Activated B cell treated with CpG ODN at 0.5 μM for 24 hours (primary cell): ENCODE results near the gene SYT1. TPM values are rescaled to one million over a fixed set of nuclear protein-coding genes. Genes with fewer than 3 reads are reported as not detected.

Experiments
- ATAC-seq: fragments of 200-7000 bp; cut with Tn5 transposase; one replicate; pipeline ENCODE4 v1.10.0; 2021; ENCODE audit warnings: low read depth, mild to moderate bottlenecking, moderate library complexity
- CTCF ChIA-PET: fragments of 350-600 bp; sonication (Branson Sonifier 250); formaldehyde crosslinking; loops from one replicate; lab custom pipeline; 2021; ENCODE audit warnings: antibody characterized with exemption; lab: Charles Lee
- POLR2A ChIA-PET: fragments of 350-600 bp; sonication (Branson Sonifier 250); formaldehyde crosslinking; loops from one replicate; lab custom pipeline; 2021; ENCODE audit warnings: antibody characterized with exemption; lab: Charles Lee
- DNase-seq: peaks from one replicate; pipeline ENCODE4 v3.0.0; 2022
- H3K27ac Mint-ChIP-seq: one replicate; pipeline ENCODE4 v1.8.0; 2020; ENCODE audit warnings: mixed read lengths
- H3K27me3 Mint-ChIP-seq: one replicate; pipeline ENCODE4 v1.8.0; 2021; ENCODE audit warnings: mixed read lengths
- H3K36me3 Mint-ChIP-seq: one replicate; pipeline ENCODE4 v1.8.0; 2021; ENCODE audit warnings: low read depth, mixed read lengths
- H3K4me1 Mint-ChIP-seq: one replicate; pipeline ENCODE4 v1.8.0; 2021; ENCODE audit warnings: mixed read lengths
- H3K4me3 Mint-ChIP-seq: one replicate; pipeline ENCODE4 v1.8.0; 2020; ENCODE audit warnings: mild to moderate bottlenecking, mixed read lengths
- H3K9me3 Mint-ChIP-seq: one replicate; pipeline ENCODE4 v1.8.0; 2020; ENCODE audit warnings: mixed read lengths
- intact Hi-C: fragments of 100-400 bp; cut with micrococcal nuclease; formaldehyde crosslinking; loops from one replicate; pipeline ENCODE4 v1.15.1; 2024
- total RNA-seq: library from RNA; stranded (reverse); gene quantifications from 2 replicates; pipeline ENCODE4 v1.2.3, GENCODE V29; 2022
- TF ChIP-seq, protein P1 (sequence below): fragments of 200-600 bp; IDR thresholded peaks from one replicate; pipeline ENCODE4 v1.8.0; 2022; ENCODE audit warnings: antibody characterized with exemption, mild to moderate bottlenecking

The SYT1 gene
- total RNA-seq, 1 donor from 2014 or later, result 0.49 TPM

DNA sequence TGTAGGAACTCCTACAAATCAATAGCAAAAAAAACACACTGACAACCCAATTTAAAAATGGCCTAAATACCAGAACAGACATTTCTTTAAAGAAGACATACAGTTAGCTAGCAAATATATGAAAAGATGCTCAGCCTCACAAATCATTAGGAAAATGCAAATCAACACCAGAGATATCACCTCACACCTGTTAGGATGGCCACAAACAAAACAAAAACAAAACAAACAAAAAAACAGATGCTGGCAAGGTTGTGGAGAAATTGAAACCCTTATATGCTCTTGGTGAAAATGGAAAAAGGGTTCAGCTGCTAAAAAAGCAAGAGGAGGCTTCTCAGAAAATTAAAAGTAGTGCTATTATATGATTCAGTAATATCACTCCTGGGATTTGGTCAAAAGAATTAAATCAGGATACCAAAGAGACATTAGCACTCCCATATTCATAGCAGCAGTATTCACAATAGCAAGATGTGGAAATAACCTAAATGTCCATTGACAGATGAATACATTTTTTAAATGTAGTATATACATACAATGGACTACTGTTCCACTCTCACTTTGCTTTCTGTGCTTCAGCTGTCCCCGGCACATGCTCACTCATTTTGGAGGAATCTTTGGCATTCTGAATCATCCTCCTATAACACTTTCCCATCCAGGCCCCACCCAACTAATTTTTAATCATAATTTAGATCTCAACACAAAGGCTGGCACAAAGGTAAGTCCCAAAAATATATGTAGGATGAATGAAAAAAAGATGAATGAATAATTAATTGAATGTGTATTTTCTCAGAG is 99.1 kb downstream of the SYT1 start:
- H3K4me3 Mint-ChIP-seq, result no peak overlapping the region
- TF ChIP-seq, protein P1, sequence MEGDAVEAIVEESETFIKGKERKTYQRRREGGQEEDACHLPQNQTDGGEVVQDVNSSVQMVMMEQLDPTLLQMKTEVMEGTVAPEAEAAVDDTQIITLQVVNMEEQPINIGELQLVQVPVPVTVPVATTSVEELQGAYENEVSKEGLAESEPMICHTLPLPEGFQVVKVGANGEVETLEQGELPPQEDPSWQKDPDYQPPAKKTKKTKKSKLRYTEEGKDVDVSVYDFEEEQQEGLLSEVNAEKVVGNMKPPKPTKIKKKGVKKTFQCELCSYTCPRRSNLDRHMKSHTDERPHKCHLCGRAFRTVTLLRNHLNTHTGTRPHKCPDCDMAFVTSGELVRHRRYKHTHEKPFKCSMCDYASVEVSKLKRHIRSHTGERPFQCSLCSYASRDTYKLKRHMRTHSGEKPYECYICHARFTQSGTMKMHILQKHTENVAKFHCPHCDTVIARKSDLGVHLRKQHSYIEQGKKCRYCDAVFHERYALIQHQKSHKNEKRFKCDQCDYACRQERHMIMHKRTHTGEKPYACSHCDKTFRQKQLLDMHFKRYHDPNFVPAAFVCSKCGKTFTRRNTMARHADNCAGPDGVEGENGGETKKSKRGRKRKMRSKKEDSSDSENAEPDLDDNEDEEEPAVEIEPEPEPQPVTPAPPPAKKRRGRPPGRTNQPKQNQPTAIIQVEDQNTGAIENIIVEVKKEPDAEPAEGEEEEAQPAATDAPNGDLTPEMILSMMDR, result no peak
- no peaks in the 10 kb centered on the region for H3K36me3 Mint-ChIP-seq
- H3K27me3 Mint-ChIP-seq, result no peaks in the 10 kb centered on the region
- H3K9me3 Mint-ChIP-seq, result no peaks in the 10 kb centered on the region
- ATAC-seq, result no peak
- H3K4me1 Mint-ChIP-seq, result no peaks in the 10 kb centered on the region
- ChIA-PET POLR2A (no interaction called here), CTCF (no interaction called here)
- intact Hi-C loops, result no loop called here
- DNase-seq, result no peak
- no peak overlapping the region for H3K27ac Mint-ChIP-seq

DNA sequence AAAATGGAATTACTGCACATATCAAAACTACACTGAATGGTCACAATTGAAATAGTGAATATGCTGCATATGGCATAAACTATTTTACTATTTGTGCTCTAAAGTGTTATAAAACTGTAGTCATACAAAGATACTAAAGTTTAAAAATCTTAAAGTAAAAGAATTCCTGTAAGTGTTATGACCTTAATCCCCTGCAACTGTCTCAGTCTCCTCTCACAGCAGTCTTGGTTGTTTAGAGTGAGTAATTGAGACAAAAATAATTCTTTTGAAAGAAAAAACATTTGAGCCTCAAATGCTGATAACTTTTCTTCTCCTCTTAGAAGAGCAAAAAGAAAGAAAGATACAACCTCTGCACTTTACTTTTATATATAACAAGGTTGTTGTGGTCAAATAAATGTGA is 99.9 kb downstream of the SYT1 start:
- H3K36me3 Mint-ChIP-seq, result no peaks in the 10 kb centered on the region
- CTCF ChIA-PET, result no interaction called here
- no peaks in the 10 kb centered on the region for H3K9me3 Mint-ChIP-seq
- ATAC-seq (no peak), DNase-seq (no peak)
- no peak overlapping the region for H3K4me3 Mint-ChIP-seq
- no peaks in the 10 kb centered on the region for H3K27me3 Mint-ChIP-seq
- no peaks in the 10 kb centered on the region for H3K4me1 Mint-ChIP-seq
- intact Hi-C loops, result no loop called here
- POLR2A ChIA-PET, result no interaction called here
- TF ChIP-seq, protein P1, result no peak
- H3K27ac Mint-ChIP-seq, result no peak overlapping the region

DNA sequence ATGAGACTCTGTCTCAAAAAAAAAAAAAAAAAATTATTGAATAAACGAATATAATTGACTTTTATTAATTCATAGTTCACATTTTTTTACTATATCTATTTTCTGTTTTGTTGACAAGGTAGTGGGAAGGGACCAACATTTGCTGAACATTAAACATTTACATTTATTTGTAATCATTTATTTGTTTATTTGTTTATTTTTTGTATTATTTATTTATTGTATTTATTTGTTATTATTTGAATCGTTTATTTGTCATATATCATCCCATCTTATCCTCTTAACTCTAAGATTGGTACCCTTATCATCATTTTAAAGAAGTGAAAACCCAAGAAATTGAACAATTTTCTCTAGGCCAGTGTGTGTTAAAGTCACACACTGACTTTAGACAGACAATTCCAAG is 101.5 kb downstream of the SYT1 start:
- POLR2A ChIA-PET, result no interaction called here
- TF ChIP-seq, protein P1, result no peak
- Mint-ChIP-seq H3K36me3 (no peaks in the 10 kb centered on the region), H3K4me1 (no peaks in the 10 kb centered on the region), H3K9me3 (no peaks in the 10 kb centered on the region), H3K4me3 (no peak overlapping the region), H3K27ac (no peak overlapping the region), H3K27me3 (no peaks in the 10 kb centered on the region)
- CTCF ChIA-PET, result no interaction called here
- DNase-seq, result no peak
- intact Hi-C loops, result no loop called here
- no peak for ATAC-seq

DNA sequence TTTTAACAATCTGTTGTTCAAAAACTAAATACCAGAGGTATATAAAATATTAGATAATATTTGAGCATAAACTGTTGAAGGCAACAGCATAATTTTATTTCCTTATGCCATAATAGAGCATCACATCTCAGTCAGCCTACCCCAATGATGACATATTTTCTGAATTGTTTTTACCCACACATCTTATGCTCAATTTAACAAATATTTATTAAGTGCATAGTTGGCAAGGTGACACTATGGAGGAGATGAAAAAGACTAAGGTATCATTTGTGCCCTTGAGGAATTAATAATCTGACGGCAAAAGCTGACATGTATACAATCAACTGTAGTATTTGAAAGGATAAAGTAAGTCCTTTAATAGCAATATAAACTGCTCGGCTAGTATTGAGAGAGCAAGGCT is 102.4 kb downstream of the SYT1 start:
- Mint-ChIP-seq H3K36me3 (no peaks in the 10 kb centered on the region), H3K27me3 (no peaks in the 10 kb centered on the region), H3K4me1 (no peaks in the 10 kb centered on the region), H3K9me3 (no peaks in the 10 kb centered on the region), H3K4me3 (no peak overlapping the region), H3K27ac (no peak overlapping the region)
- CTCF ChIA-PET, result no interaction called here
- DNase-seq (no peak), ATAC-seq (no peak)
- intact Hi-C loops, result no loop called here
- POLR2A ChIA-PET, result no interaction called here
- TF ChIP-seq, protein P1, result no peak

DNA sequence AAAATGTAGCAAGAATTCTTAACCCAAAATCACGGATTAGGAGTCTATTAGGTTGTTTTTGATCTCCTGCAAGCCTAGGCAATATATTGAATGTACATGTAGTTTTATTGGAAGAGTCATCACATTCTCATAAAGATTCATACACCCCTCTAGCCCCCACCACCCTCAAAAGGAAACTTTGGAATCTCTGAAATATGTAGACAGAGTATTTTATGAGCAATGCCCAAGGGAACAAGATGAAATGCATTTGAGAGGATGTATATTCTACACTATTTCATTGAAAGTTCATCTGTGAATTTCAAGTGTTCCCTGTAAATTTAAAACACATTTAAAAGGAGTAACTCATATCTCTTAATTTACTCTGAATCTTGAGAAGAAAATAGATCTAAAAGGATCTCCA is 103.7 kb downstream of the SYT1 start:
- Mint-ChIP-seq H3K27ac (no peak overlapping the region), H3K36me3 (no peaks in the 10 kb centered on the region), H3K4me1 (no peaks in the 10 kb centered on the region), H3K4me3 (no peak overlapping the region), H3K9me3 (no peaks in the 10 kb centered on the region), H3K27me3 (no peaks in the 10 kb centered on the region)
- TF ChIP-seq, protein P1, result no peak
- no peak for ATAC-seq
- ChIA-PET CTCF (no interaction called here), POLR2A (no interaction called here)
- no peak for DNase-seq
- intact Hi-C loops, result no loop called here
